ENCODE measurements around the gene SLC66A2.

SLC66A2 gene

GRCh38 chr18:79961527-79962291 lies 10.3 kb upstream of the SLC66A2 start:
- TF ChIP-seq FOXM1 (IDR thresholded peaks at IDR 0.05; ENCODE audit: borderline replicate concordance, low read depth): no peak
- no peak for TF ChIP-seq EP300 (IDR thresholded peaks at IDR 0.05; ENCODE audit: borderline replicate concordance)
- no peak for TF ChIP-seq CREB1 (IDR thresholded peaks at IDR 0.05; ENCODE audit: low read depth)
- TF ChIP-seq, protein P1, sequence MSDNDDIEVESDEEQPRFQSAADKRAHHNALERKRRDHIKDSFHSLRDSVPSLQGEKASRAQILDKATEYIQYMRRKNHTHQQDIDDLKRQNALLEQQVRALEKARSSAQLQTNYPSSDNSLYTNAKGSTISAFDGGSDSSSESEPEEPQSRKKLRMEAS (IDR thresholded peaks at IDR 0.05): no peak
- TF ChIP-seq TCF12 (IDR thresholded peaks at IDR 0.05; ENCODE audit: low read depth): no peak

- TF ChIP-seq EGR1 (IDR thresholded peaks at IDR 0.05): no peak
- TF ChIP-seq CREB1 (IDR thresholded peaks at IDR 0.05; ENCODE audit: low read depth): no peak
- TF ChIP-seq NFIC (IDR thresholded peaks at IDR 0.05): no peak
Observed at GRCh38 chr18:79960921-79961526, 9.6 kb upstream of the SLC66A2 start.

DNA sequence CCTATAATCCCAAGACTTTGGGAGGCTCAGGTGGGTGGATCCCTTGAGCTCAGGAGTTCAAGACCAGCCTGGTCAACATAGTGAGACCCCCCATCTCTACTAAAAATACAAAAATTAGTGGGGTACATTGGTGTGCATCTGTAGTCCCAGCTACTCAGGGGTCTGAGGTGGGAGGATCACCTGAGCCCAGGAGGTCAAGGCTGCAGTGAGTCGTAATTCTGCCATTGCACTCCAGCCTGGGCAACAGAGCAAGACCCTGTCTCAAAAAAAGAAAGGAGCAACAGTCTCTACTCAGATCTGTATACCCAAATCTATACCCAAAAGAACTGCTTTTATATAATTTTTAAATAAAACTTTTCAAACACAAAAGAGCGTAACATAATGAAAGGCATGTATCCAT lies 7.5 kb upstream of the SLC66A2 start:
- no peak for TF ChIP-seq EP300 (IDR thresholded peaks at IDR 0.05; ENCODE audit: borderline replicate concordance)
- TF ChIP-seq REST (IDR thresholded peaks at IDR 0.05; ENCODE audit: low read depth): no peak
- no peak for TF ChIP-seq YY1 (IDR thresholded peaks at IDR 0.05; ENCODE audit: low read depth)
- no peak for TF ChIP-seq CEBPB (IDR thresholded peaks at IDR 0.05)
- no peak for TF ChIP-seq ZBTB7A (IDR thresholded peaks at IDR 0.05; ENCODE audit: low read depth)

GRCh38 chr18:79956276-79956675 lies 4.8 kb upstream of the SLC66A2 start:
- TF ChIP-seq NFIC (IDR thresholded peaks at IDR 0.05) (no peak), EGR1 (IDR thresholded peaks at IDR 0.05) (no peak), YY1 (IDR thresholded peaks at IDR 0.05; ENCODE audit: low read depth) (no peak), USF1 (IDR thresholded peaks at IDR 0.05) (no peak), REST (IDR thresholded peaks at IDR 0.05; ENCODE audit: low read depth) (no peak), FOXM1 (IDR thresholded peaks at IDR 0.05; ENCODE audit: borderline replicate concordance, low read depth) (no peak)
- TF ChIP-seq, protein P1 (IDR thresholded peaks at IDR 0.05): no peak

DNA sequence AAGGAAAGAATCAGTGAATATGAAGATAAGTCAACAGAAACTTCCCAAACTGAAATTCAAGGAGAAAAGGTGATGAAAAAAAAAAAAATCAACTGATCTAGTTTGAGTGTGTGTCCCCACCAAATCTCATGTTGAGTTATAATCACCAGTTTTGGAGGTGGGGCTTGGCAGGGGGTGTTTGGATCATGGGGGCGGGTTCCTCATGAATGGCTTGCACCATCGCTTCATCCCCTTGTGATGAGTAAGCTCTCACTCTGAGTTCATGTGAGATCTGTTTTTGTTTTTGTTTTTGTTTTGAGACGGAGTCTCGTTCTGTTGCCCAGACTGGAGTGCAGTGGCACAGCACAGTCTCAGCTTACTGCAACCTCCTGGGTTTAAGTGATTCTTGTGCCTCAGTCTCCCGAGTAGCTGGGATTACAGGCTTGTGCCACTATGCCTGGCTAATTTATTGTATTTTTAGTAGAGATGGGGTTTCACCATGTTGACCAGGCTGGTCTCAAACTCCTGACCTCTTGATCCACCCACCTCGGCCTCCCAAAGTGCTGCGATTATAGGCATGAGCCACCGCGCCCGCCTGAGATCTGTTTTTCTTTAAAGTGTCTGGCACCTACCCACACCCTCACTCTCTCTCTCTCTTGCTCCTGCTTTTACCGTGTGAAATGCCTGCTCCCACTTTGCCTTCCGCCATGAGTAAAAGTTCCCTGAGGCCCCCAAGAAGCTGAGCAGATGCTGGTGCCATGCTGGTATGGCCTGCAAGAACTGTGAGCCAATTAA lies 4.0 kb upstream of the SLC66A2 start:
- no peak for TF ChIP-seq TAF1 (IDR thresholded peaks at IDR 0.05; ENCODE audit: low read depth)
- no peak for TF ChIP-seq CREB1 (IDR thresholded peaks at IDR 0.05; ENCODE audit: low read depth)
- TF ChIP-seq RAD21 (IDR thresholded peaks at IDR 0.05; ENCODE audit: low read depth): no peak
- no peak for TF ChIP-seq NFIC (IDR thresholded peaks at IDR 0.05)
- TF ChIP-seq YY1 (IDR thresholded peaks at IDR 0.05; ENCODE audit: low read depth): no peak
- TF ChIP-seq ZBTB7A (IDR thresholded peaks at IDR 0.05; ENCODE audit: low read depth): no peak
- no peak for TF ChIP-seq USF1 (IDR thresholded peaks at IDR 0.05)
- no peak for TF ChIP-seq CEBPB (IDR thresholded peaks at IDR 0.05)
- no peak for TF ChIP-seq TCF12 (IDR thresholded peaks at IDR 0.05; ENCODE audit: low read depth)
- no peak for TF ChIP-seq EGR1 (IDR thresholded peaks at IDR 0.05)
- TF ChIP-seq, protein P1 (IDR thresholded peaks at IDR 0.05): no peak
- no peak for TF ChIP-seq EP300 (IDR thresholded peaks at IDR 0.05; ENCODE audit: borderline replicate concordance)
- no peak for TF ChIP-seq TEAD4 (IDR thresholded peaks at IDR 0.05)
- TF ChIP-seq FOXM1 (IDR thresholded peaks at IDR 0.05; ENCODE audit: borderline replicate concordance, low read depth): no peak
- TF ChIP-seq REST (IDR thresholded peaks at IDR 0.05; ENCODE audit: low read depth): no peak
